DMS153 treated with DMSO at 0.1 percent for 48 hours (cell line): Measurements from ENCODE around the gene UNC45A.

ENCODE experiments used
- DNase-seq: peaks from one replicate; lab custom pipeline; 2025; ENCODE audit not compliant: unreplicated experiment; lab: John Stamatoyannopoulos, UW

UNC45A gene

DNA sequence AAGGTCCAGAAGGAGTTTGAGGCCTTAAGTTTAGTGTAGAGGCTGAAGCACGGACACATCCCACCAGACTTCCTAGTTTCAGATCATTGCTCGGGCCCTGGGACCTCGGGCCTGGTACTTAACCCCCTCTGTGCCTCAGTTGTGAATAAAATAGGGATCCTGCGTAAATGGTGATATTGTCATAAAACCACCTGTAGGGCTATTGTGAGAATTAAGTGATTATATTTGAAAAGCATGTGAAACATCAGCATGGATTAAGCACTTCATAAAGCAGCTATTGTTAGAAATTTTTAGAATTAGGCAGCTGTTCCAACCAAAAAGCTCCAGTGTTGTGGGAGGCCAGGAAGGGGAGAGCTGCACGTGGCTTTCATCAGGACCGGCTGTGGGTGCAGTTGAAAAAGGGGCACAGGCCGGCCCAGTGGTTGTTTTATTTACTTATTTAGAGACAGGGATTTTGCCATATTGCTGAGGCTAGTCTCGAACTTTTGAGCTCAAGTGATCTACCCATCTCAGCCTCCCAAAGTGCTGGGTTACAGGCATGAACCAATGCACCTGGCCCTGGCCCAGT, 24.0 kb downstream of the UNC45A start:
- DNase-seq = no peak

DNA sequence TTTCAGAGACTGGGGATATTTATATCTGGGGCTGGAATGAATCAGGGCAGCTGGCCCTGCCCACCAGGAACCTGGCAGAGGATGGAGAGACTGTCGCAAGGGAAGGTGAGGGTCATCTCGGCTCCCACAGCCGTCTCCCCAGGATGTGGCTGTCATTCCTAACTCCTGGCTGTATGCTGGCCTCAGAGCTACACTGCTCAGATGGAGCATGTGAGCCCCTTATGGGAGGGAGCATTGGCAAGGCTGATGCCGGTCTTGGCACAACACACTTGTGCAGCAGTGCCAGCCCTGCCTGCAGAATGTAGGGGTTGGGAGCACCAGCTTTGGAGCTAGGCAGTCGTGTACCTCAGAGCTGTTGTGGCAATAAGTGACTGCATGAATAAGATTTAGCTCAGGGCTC, 24.8 kb downstream of the UNC45A start:
- DNase-seq = no peak

DNA sequence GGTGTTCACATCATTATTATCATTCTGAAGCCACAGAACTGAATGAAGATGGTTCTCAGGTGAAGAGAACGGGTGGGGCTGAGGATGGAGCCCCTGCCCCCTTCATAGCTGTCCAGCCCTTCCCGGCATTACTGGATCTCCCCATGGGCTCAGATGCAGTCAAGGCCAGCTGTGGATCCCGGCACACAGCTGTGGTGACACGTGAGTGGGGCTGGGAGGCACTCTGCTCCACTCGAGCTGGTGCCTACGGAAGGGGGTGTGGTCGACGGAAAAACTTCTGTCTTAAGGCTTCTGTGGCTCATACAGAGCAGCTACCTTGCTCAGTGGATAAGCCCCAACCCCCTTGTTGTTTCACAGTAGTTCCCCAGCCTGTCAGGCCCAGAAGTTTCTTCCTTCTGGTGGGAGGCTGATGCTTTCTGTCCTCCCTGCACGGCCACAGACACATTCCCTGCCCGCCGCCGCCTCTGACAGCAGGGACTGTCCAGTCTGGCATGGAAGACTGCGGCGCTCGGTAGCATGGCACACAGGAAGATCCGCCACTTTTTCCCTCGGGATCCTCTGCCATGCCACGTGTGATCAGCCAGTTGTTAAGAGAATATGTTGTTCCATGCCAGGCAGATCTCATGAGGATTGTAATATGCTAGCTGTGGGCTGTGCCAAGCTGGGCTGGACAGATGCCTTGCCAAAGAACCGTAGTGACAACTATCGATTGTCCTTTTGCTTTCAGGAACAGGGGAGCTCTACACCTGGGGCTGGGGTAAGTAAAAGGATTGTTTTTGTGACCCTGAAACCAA, 25.4 kb downstream of the UNC45A start:
- DNase-seq = no peak

DNA sequence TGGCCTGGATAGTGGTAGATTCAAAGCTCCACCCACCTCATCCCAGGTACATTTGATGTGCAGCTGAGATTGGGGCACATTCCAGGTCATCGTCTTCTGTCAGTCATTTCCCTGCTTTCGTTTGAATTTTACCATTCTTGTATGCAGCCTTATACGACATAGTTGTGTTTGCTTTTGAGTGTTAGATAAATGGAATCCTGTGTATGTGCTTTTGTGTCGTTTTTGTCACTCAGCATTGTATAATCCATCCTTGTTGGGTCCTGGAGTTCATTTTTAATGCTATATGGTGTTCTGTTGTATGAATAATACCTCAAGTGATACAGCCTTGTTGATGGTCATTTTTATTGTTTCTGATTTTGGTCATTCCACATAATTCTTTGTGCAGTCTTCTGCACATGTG, 26.9 kb downstream of the UNC45A start:
- no peak for DNase-seq

DNA sequence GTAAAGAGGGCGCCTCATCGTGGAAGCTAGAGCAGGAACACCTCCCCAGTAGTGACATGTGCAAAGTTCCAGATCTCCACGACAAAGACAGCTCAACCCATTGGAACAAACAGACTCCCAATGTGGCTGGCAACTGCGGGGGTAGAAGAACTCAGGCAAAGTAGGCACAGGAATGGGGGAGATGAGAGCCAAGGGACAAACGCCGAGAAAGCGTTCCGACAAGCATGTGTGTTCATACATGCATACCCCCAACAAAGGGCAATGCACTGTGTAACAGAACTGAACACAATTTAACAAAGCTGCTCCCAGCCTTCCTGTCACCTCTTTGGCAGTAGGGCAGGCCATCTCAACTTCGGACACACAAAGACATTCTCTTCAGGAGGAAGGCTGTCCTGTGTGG, 31.2 kb downstream of the UNC45A start:
- no peak for DNase-seq

DNA sequence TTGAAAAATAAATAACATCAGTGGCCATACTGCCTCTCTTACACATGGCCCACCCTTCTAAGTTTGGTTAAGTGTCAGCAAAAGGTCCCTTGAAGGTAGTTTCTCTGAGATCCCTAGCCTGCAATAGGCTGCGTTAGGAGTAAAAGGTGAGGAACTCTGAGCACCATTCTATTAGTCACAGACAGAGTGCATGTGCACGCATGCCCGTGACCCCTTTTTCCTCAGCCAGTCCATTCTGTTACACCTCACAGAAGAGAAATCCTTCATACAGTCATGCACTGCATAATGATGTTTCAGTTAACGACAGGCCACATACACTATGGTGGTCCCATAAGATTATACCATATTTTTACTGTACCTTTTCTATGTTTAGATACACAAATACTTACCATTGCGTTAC, 32.1 kb downstream of the UNC45A start:
- DNase-seq = no peak

DNA sequence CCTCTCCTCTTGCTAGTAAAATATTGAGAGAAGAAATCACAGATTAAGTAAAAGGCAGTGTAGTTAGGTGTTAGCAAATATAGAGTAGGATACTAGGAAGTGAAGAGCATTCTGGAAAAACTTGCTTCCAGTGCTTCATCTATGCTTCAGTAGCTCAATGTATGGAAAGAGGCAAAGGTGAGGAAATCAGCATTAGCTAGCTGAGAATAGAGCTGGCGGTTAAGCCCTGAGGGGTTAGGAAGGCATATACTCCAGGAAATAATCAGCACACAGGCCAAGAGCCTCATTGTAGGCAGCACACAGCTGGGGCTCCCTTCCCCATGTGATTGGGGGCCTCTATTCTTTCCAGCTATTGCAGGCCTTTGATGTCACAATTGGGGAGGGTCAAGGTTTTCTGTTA, 33.3 kb downstream of the UNC45A start:
- no peak for DNase-seq

DNA sequence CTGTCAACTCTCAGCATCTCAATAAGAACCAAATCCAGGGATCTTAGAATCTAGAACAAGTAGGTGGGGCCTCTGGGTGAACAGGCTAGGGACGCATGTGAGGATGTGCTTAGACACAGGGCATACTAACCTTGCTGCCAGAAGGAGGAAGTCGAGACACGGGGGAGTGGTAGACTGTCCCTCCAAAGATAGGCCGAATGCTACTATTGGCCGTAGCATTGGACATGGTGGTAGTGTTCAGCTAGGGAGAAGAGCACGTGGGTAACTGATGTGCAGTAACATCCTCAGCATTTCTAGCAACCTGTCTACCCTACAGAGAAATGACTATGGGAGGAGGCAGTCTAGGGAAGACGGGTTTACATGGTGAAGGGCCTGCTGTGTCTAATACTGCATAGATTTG, 35.2 kb downstream of the UNC45A start:
- no peak for DNase-seq

DNA sequence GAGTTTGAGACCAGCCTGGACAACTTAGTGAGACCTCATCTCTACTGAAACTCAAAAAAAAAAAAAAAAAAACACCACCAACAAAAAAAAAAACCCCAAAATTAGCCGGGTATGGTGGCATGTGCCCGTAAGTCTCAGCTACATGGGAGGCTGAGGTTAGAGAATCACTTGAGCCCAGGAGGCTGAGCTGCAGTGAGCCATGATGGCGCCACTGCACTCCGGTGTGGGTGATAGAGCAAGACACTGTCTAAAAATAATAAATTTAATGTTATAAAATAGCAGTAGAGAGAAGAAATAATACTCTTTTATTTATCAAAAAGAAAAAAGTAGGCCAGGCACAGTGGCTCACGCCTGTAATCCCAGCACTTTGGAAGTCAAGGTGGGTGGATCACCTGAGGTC, 37.0 kb downstream of the UNC45A start:
- DNase-seq = no peak

DNA sequence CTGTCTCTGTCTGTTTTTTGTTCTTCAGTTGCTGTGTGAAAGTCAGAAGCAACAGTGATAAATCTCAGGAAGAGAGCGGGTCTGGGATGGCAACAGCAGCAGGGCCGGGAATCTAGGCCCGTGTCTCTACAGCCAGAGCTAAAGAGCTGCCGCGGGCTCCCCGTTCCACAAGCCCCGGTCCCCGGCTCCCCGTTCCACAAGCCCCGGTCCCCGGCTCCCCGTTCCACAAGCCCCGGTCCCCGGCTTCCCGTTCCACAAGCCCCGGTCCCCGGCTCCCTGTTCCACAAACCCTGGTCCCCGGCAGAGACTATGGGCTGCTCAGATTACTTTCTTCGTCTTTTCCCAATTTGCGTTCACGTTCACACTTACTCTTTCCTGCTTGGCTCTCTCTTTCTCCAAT, 39.1 kb downstream of the UNC45A start:
- DNase-seq = no peak

DNA sequence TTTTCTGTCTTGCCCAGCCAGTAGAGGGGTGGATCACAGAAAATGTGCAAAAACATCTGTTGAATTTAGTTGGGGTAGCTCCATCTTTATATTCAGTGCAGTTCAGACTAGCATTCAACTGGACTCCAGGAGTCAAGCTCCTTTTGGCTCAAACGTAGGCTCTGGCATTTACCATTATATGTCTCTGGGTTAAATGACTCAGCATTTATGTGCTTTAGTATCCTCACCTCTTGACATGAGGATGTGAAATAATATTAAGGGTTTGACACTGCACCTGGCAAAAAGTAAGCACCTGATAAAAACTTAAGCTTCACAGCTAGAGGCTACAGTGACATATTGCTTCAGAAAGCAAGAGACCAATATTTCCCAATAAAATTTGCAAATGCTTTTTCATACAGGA, 44.5 kb downstream of the UNC45A start:
- no peak for DNase-seq

DNA sequence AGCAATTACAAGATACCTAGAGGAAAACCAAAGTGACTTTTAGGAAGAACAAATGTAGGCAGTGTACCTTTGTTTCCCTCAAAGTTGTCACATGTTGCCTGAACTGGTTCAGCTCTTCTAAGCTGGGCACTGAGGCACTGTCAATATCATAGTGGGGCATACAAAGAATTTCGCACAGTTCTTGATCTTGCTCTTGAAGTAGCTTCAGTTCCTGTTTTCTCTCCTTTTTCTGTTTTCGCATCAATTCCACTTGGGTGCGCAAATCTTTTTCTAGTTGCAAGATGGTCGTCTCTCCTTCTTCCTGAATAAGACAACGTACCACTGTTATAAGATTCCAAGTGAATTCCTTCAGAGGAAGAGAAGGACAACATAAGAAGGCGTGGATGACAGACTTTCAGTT, 46.6 kb downstream of the UNC45A start:
- DNase-seq = no peak

DNA sequence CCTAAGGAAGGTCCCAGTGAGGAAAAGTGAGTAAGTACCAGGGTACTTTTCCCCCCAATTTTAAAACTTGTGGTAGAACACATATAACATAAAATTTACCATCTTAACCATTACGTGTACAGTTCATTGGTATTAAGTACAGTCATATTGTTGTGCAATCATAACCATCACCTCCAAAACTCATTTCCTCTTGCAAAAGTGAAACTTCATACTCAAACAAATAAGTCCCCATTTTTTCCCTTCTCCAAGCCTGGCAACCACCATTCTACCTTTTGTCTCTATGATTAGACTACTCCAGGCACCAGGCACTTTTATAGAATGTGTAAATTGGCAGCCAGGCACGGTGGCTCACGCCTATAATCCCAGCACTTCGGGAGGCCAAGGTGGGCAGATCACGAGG, 47.0 kb downstream of the UNC45A start:
- DNase-seq = no peak

DNA sequence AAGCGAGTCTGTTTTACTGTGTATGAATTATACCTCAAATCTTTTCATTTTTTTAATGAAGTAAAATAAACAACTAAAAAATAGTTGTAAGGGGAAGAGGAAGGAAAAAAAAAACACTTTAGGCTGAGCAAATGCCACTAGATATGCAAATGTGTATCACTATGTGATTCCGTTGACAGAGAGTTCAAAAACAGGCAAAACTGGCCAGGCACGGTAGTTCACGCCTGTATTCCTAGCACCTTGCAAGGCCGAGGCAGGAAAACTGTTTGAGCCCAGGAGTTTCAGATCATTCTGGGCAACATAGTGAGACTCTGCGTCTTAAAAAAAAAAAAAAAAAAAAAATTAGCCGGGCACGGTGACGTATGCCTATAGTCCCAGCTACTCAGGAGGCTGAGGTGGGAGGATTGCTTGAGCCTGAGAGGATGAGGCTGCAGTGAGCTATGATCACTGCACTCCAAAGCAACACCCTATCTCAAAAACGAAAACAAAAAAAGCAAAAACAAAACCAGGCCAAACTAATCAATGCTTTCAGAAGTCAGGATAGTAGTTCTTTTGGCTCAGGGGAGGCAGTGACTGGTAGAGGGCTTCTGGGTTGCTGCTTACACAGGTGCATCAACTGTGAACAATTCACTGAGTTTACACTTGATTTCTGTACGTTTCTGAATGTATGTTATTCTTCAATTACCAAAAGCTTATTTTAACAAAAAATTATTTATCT, 51.9 kb downstream of the UNC45A start:
- DNase-seq = no peak

DNA sequence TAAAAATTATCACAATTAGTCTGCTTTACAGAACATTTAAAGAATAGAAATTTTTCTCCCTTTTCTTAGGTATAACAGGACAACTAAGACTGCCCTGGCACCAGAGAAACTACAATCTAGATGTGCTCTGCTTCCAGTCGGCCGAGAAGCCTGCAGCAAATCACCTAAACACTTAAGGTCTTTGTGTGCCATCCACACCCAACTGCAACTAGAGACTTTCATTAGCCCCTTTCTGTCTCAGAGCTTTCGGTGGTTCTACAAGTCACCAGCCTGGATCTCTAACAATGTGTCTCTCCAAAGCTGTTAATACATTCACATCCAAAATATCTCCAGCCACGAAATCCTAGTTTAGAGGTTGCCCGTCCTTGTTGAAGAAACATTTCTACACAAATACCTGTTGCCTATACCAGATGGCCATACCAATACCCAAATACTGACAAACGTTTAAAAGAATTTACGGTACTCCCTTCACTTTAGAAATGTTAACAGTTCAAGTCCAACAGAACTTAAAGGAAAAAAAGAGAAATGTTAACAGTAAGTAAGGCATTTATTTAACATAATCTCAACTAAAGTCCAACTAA, 52.6 kb downstream of the UNC45A start:
- DNase-seq = no peak

DNA sequence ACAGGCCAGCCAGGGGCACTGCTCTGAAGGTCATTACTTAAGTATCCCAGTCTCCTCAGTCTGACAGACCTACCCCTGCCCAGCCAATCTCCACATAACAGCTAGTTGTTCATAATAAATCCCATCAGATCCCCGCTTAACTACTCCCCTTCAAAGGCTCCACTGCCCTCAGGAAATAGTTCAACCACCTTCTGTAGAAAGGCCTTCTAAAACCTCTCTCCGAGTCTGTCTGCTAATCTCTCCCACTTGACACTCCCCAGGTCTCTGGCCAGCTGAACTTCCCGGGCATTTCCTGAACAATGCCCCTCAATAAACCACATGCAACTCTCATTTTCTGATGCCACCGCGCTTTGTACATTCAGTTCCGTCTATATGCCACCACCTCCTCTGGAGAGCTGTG, 53.2 kb downstream of the UNC45A start:
- no peak for DNase-seq

DNA sequence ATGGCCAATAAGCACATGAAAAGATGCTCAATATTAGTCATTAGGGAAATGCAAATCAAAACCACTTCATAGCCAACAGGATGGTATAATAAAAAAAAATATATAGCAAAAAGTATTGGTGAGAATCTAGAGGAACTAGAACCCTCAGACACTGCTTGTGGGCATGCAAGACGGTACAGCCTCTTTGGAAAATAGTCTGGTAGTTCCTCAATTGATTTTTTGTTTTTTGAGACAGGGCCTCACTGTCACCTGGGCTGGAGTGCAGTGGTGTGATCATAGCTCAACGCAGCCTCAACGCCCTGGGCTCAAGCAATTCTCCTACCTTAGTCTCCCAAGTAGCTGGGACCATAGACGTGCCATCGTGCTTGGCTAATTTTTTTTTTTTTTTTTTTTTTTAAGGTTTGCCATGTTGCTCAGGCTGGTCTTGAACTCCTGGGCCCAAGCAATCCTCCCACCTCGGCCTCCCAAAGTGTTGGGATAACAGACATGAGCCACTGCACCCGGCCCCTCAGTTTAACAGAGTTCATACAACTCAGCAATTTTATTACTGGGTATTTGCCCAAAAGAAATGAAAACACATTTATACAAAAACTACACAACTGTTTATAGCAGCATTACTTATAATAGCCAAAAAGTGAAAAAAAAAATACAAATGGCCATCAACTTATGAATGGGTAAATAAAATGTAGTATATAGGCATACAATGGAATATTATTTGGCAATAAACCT, 54.1 kb downstream of the UNC45A start:
- DNase-seq = no peak

DNA sequence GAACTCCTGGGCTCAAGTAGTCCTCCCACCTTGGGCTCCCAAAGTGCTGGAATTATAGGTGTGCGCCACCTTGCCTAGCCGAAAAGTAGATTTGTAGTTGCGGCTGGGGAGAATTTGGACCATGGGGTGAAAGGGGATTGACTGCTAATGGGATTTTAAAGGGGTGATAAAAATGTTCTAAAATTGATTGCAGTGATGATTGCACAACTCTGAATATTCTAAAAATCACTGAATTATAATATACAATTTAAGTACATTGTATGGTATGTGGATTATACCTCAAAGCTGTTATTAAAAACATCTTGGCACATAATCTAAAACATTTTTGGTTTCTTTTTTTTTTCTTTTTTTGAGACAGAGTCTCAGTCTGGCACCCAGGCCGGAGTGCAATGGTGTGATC, 55.4 kb downstream of the UNC45A start:
- no peak for DNase-seq

DNA sequence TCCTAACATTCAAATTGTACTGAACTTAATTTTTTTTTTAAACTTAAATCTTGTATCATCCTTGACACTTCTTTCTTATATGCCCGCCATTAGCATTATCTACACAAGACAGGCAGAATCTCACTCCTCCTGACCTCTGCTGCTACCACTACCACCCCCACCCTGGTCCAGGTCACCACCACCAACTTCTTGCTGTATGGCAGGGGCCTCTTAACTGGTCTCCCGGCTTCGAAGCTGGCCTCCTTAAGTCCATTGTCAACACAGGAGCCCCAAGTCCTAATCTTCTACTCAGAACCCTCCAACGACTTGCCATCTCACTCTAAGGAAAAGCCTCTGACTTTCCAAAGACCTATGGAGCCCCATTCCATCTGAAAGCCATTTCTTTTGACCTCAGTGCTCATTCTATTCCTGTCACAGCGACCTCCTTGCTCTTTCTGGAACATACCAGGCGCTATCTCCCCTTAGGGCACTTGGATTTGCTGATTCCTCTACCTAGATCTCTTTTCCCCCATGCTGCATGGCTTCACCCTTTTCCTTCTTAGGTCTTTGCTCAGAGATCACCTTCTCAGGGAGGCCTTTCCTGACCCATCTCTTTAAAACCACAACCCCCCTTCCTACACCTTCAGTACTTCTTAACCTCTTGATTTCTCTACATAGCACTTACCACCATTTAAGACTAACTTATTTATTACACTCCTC, 56.7 kb downstream of the UNC45A start:
- no peak for DNase-seq

DNA sequence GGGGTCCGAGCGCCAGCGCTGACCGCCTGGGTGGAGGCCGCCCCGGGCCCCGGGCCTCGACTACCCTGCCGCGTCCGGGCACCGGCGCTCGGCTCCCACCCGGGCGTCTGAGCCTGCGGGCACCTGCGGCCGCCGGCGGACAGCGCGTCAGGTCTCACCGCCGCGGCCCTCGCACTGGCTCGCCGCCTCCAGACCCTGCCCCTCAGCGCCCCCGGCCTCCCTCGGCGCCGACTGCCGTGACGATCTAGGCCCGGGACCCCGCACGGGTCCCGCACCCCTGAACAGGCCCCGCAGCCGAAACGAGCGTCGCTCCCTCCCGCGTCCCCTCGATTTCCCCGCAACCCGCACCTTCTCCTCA, 59.0 kb downstream of the UNC45A start:
- no peak for DNase-seq
